ENCODE measurements around the gene RFX4. TPM values are rescaled to one million over a fixed set of nuclear protein-coding genes. Genes with fewer than 3 reads are reported as not detected.

Gene RFX4
- total and polyA plus RNA-seq, 2 donors (not counting 3 experiments of a cell fraction or from before 2014, with no cell fraction given): not detected

DNA sequence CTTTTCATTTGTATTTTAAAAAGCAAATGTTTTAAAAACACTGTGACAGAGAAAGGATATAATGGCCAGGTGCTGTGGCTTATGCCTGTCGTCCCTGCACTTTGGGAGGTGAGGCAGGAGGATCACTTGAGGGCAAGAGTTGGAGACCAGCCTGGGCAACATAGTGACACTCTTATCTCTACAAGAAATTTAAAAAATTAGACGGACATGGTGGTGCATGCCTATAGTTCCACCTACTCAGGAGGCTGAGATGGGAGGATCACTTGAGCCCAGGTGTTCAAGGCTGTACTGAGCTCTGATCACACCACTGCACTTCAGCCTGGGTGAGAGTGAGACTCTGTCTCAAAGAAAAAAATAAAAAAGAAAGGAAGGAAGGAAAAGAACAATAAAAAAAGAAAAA is 7.8 kb downstream of the RFX4 start:
- Histone ChIP-seq H3K9me1 (replicated peaks; ENCODE audit: control insufficient read depth, extremely low read depth, insufficient read depth, low read length) (no peaks in the 10 kb centered on the region), H3K79me2 (ENCODE audit: control insufficient read depth, insufficient read depth, low read length) (no peaks in the 10 kb centered on the region), H2AFZ (ENCODE audit: low read depth, low read length) (no peak overlapping the region), H3K4me1 (ENCODE audit: control insufficient read depth, extremely low read depth, insufficient read depth, low read length) (no peaks in the 10 kb centered on the region), H3K36me3 (ENCODE audit: control insufficient read depth in 2 of 2, extremely low read depth in 1 of 2, insufficient read depth in 2 of 2, low read length in 2 of 2) (no peaks in the 10 kb centered on the region), H3K4me2 (ENCODE audit: insufficient read depth, low read length) (no peak overlapping the region), H3K27ac (ENCODE audit: insufficient read depth, low read depth, low read length) (no peak overlapping the region), H4K20me1 (replicated peaks; ENCODE audit: control insufficient read depth, extremely low read depth, insufficient read depth, low read length) (no peaks in the 10 kb centered on the region), H3K27me3 (ENCODE audit: control insufficient read depth in 2 of 2, insufficient read depth in 2 of 2, low read length in 2 of 2) (peaks cover 56 to 65% of the 10 kb centered on the region in 2 experiments), H3K9ac (replicated peaks; ENCODE audit: extremely low read depth, insufficient read depth, low read length) (no peak overlapping the region), H3K9me3 (replicated peaks; ENCODE audit: control insufficient read depth, insufficient read depth, low read length) (no peaks in the 10 kb centered on the region), H3K4me3 (replicated peaks in 1 of 3; ENCODE audit: insufficient read depth in 1 of 3, low read depth in 1 of 3, low read length in 3 of 3) (no peak overlapping the region)
- TF ChIP-seq, protein P1, sequence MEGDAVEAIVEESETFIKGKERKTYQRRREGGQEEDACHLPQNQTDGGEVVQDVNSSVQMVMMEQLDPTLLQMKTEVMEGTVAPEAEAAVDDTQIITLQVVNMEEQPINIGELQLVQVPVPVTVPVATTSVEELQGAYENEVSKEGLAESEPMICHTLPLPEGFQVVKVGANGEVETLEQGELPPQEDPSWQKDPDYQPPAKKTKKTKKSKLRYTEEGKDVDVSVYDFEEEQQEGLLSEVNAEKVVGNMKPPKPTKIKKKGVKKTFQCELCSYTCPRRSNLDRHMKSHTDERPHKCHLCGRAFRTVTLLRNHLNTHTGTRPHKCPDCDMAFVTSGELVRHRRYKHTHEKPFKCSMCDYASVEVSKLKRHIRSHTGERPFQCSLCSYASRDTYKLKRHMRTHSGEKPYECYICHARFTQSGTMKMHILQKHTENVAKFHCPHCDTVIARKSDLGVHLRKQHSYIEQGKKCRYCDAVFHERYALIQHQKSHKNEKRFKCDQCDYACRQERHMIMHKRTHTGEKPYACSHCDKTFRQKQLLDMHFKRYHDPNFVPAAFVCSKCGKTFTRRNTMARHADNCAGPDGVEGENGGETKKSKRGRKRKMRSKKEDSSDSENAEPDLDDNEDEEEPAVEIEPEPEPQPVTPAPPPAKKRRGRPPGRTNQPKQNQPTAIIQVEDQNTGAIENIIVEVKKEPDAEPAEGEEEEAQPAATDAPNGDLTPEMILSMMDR (IDR thresholded peaks at IDR 0.05; ENCODE audit: extremely low read depth in 1 of 2, insufficient read depth in 1 of 2, low read depth in 1 of 2, low read length in 2 of 2): no peak
- TF ChIP-seq GATA2 (IDR thresholded peaks at IDR 0.05; ENCODE audit: insufficient read depth, insufficient read length, low read depth, low read length) (no peak), POLR2A (IDR thresholded peaks at IDR 0.05; ENCODE audit: low read depth, low read length) (no peak), EZH2 (IDR thresholded peaks at IDR 0.05; ENCODE audit: borderline replicate concordance, low read depth, low read length, severe bottlenecking) (no peak), MYC (IDR thresholded peaks at IDR 0.05; ENCODE audit: low read depth, low read length) (no peak), POLR2AphosphoS5 (IDR thresholded peaks at IDR 0.05; ENCODE audit: insufficient read depth, low read depth, low read length) (no peak), JUN (IDR thresholded peaks at IDR 0.05; ENCODE audit: borderline replicate concordance, insufficient read depth, insufficient read length, low read depth) (no peak), FOS (IDR thresholded peaks at IDR 0.05; ENCODE audit: borderline replicate concordance, insufficient read depth, low read length) (no peak)
- TF ChIP-seq, protein P2, sequence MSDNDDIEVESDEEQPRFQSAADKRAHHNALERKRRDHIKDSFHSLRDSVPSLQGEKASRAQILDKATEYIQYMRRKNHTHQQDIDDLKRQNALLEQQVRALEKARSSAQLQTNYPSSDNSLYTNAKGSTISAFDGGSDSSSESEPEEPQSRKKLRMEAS (IDR thresholded peaks at IDR 0.05; ENCODE audit: insufficient read depth, insufficient read length): no peak
- no TSS peak for BruUV-seq (replicated peaks)
- DNase-seq (ENCODE audit: low read depth, low spot score) (no peak), FAIRE-seq (no peak)
- dilution Hi-C loops (cut with MboI; ENCODE audit: extremely low pct_ligation_motif_present, low sequenced_read_pairs): no loop called here
- ChIA-PET POLR2A (no interaction called here), CTCF (interaction anchor here (0.6 to 1.4 kb wide), 3 partner anchors 16 to 31 kb away, joined by 3 to 4 read pairs (median 4); no protein-coding TSS in a partner anchor)
- intact Hi-C loops (cut with micrococcal nuclease): no loop called here

All from endothelial cell of umbilical vein (primary cell).